OCI-LY1 (cell line): ENCODE results near the gene HGFAC.

Experiments
- EZH2 ChIP-seq: fragments of 200-600 bp; sonication (generic), shearing (Covaris generic); IDR thresholded peaks from 2 replicates; pipeline ENCODE4 v1.8.0; 2017; ENCODE audit warnings: borderline replicate concordance, mixed run types, mild to moderate bottlenecking, antibody characterized with exemption, low read length, moderate library complexity, mixed read lengths
- TF ChIP-seq, protein P1 (sequence below): fragments of 200-600 bp; sonication (generic), shearing (Covaris generic); IDR thresholded peaks from 2 replicates; pipeline ENCODE4 v1.5.1; 2017; ENCODE audit warnings: mild to moderate bottlenecking, antibody characterized with exemption, low read length, moderate library complexity, mixed read lengths

DNA sequence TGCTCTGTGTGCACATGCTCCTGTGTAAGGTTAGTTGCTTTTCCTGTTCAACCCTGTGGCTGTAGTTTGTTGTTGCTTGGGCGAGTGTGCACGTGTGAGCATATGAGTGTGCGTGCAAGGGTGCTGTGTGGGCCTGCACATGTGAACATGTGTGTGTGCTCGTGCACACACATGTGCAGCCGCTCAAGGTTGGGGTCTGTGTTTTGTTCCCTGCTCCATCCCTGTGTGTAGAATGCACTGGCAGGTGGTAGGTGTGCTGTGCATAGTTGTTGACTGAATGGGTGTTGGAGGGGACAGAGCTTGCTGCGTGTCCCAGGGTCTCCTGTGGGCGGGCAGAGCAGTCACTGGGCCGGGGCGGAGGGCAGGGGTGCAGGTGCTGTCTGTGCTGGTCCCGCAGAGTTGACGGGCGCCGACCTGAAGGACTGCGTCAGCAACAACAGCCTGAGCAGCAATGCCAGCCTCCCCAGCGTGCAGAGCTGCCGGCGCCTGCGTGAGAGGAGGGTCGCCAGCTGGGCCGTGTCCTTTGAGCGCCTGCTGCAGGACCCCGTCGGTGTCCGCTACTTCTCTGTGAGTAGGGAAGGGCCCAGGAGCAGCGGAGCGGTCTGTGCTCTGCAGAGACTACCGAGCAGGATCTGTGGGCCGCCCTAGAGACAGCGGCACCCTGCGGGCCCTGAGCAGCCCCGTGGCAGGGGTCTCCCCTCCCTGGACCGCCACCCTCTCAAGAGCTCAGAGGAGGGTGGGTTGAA, 27.9 kb upstream of the HGFAC start:
- TF ChIP-seq, protein P1, sequence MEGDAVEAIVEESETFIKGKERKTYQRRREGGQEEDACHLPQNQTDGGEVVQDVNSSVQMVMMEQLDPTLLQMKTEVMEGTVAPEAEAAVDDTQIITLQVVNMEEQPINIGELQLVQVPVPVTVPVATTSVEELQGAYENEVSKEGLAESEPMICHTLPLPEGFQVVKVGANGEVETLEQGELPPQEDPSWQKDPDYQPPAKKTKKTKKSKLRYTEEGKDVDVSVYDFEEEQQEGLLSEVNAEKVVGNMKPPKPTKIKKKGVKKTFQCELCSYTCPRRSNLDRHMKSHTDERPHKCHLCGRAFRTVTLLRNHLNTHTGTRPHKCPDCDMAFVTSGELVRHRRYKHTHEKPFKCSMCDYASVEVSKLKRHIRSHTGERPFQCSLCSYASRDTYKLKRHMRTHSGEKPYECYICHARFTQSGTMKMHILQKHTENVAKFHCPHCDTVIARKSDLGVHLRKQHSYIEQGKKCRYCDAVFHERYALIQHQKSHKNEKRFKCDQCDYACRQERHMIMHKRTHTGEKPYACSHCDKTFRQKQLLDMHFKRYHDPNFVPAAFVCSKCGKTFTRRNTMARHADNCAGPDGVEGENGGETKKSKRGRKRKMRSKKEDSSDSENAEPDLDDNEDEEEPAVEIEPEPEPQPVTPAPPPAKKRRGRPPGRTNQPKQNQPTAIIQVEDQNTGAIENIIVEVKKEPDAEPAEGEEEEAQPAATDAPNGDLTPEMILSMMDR: no peak
- no peak for TF ChIP-seq EZH2
